C4-2B (cell line): ENCODE data around the gene RDM1.

Experiments used
- H3K27ac ChIP-seq: fragments of 450-650 bp; 2 replicates; pipeline ENCODE4 v1.5.1; 2017
- CTCF ChIP-seq: fragments of 450-650 bp; conservative IDR thresholded peaks from 2 replicates; pipeline ENCODE4 v1.5.1; 2017; ENCODE audit warnings: mild to moderate bottlenecking
- ZFX ChIP-seq: fragments of 450-650 bp; IDR thresholded peaks from 2 replicates; pipeline ENCODE4 v1.6.1; 2017

RDM1 gene

DNA sequence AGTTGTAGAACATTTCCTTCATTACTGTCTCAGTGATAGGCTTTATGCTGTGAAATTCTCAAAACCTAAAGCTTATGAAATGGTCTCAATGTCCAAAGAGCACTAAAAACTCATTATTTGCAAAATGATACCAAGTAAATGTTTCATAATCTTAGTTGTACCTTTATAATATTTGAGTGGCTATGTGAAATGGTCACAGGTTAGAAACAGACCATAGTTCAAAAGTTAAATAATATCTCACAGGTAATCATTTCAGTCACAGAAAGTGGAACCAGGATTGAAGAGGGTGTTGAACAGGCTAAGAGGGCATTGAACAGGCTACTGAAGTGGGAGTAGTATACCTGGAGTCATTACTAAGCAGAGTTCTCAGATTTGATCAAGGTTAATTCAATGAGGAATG lies 2.9 kb downstream of the RDM1 start:
- TF ChIP-seq ZFX, result no peak
- no peak for TF ChIP-seq CTCF
- H3K27ac ChIP-seq, result no peak overlapping the region

GRCh38 chr17:35923609-35924114 lies 6.9 kb downstream of the RDM1 start:
- no peak overlapping the region for H3K27ac ChIP-seq
- no peak for TF ChIP-seq ZFX
- TF ChIP-seq CTCF, result no peak

- TF ChIP-seq ZFX, result no peak
- no peak for TF ChIP-seq CTCF
- no peak overlapping the region for H3K27ac ChIP-seq
These were observed 10.3 kb downstream of the RDM1 start for GRCh38 chr17:35920229-35920628.

DNA sequence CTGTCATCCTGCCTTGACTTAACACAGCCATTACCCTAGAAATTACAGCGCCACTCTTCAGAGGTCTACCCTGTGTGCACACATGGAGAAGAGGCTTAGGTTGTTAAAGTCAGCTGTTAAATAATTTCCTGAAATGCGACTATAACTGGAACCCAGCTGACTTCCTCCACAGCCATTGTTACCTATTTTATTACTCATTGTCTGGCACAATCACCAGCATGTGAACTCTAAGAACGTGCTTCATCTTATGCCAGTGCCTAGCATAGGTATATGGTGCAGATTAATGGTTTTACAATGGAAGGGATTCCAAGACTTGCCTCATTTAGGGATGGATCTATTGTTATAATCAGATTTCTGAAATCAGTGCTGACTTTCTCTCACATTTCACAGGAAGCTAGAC lies 11.9 kb downstream of the RDM1 start:
- H3K27ac ChIP-seq, result no peak overlapping the region
- TF ChIP-seq CTCF, result no peak
- TF ChIP-seq ZFX, result no peak

DNA sequence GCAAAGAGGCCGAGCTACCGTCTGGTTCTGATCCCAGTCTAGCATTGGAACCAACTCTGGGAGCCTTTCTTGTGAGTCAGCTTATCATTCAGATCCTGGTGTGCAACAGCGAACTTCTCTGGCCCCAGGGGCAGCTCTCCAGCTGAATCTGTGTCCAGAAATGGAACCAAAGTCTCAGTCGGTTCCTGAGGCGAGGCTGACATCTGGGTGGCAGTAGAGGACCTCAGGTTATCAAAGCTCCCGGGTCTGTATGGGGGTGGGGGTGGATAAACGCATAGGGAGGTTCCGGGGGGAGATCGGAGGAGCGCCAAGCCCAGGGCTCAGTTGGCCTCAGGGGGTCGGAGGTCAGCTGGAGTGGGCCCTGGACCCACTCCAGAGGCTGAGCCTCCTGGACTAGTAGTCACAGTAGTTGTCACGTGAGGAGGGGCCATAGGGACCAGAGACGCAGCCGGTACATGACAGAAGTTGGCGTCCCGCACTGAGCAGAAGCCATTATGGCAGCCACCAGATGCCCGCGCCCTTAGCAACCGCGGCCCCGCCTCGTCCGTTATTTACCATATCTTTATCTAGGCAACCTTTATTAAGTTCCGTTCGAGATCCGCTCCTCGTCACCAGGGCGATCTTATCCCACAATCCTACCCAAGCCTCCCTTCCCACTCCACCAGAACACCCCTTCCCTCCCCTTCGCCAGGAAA lies 12.9 kb downstream of the RDM1 start:
- no peak overlapping the region for H3K27ac ChIP-seq
- TF ChIP-seq CTCF, result no peak
- no peak for TF ChIP-seq ZFX

DNA sequence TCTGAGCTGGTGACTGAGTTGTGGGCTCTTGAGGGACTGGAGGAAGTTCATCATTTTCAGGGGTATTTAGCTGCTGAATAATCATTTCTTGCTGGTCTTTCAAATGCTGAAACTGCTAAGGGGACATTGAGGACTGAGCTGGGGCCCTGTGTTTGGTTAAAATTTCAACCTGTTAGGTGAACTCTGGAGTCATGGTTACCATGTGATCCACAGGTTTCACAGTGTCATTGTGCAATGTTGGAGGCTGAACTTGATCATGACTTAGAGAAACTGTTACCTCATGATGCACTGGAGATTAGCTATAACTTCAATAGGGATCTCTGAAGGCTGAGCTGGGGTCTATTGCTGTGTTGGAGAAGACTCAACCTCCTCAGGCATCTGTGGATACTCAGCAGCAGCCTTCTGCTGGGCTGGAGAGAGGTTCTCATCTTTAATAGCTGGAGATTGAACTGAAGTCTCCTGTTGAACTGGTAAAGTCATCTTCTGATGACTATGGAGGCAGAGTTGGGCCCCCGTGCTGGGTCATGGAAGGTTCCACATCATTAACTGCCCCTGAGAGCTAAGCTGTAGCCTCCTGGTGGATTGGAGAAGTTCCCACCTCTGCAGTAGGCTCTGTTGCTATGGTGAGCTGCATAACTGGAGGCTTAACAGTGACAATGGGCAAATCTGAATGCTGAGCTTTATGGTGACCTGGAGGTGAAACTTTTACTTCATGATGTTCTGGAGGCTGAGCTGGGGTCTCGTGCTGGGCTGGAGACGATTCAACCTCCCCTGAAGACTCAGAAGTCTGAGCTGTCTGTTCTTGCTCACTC lies 15.2 kb downstream of the RDM1 start:
- H3K27ac ChIP-seq, result no peak overlapping the region
- TF ChIP-seq CTCF (no peak), ZFX (no peak)

DNA sequence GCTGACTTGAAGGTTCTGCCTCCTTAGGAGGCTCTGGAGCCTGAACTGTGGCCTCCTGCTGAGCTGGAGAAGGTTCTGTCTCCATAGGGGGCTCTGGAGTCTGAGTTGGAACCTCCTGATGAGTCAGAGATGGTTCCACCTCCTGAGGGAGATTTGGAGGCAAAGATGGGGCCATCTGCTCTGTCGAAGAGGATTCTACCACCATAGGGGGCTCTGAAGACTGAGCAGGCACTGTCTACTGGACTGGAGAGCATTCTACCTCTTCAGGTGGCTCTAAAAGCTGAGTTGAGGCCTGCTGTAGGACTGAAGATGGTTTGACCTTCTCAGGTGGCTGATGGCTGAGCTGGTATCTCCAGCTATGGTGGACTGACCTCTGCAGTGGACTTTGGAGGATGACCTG lies 16.2 kb downstream of the RDM1 start:
- TF ChIP-seq CTCF (no peak), ZFX (no peak)
- no peak overlapping the region for H3K27ac ChIP-seq
